Neural crest cell (in vitro differentiated cells): ENCODE measurements around the gene ZNF362. TPM values are rescaled to one million over a fixed set of nuclear protein-coding genes. Genes with fewer than 3 reads are reported as not detected.

Experiments
- DNase-seq: peaks from one replicate; pipeline ENCODE4 v3.0.0; 2021; ENCODE audit warnings: low read depth, mixed read lengths, low spot score
- H3K27ac Mint-ChIP-seq: one replicate; pipeline ENCODE4 v1.8.0; 2021; ENCODE audit warnings: mild to moderate bottlenecking, mixed read lengths; ENCODE audit not compliant: unreplicated experiment
- H3K27me3 Mint-ChIP-seq: 2 replicates; pipeline ENCODE4 v1.8.0; 2021; ENCODE audit warnings: low read depth, mild to moderate bottlenecking, mixed read lengths
- H3K36me3 Mint-ChIP-seq: 2 replicates; pipeline ENCODE4 v1.8.0; 2021; ENCODE audit warnings: low read depth, mild to moderate bottlenecking, mixed read lengths
- H3K4me1 Mint-ChIP-seq: 2 replicates; pipeline ENCODE4 v1.8.0; 2021; ENCODE audit warnings: mixed read lengths
- H3K4me3 Mint-ChIP-seq: one replicate; pipeline ENCODE4 v1.8.0; 2021; ENCODE audit warnings: mild to moderate bottlenecking, mixed read lengths
- H3K9me3 Mint-ChIP-seq: 2 replicates; pipeline ENCODE4 v1.8.0; 2021; ENCODE audit warnings: mixed read lengths
- CTCF ChIP-seq: fragments of 200-600 bp; sonication (generic); conservative IDR thresholded peaks from 2 replicates; pipeline ENCODE4 v1.5.0; 2021; ENCODE audit warnings: antibody characterized with exemption, mild to moderate bottlenecking
- total RNA-seq: library from RNA; stranded (reverse); gene quantifications from 2 replicates; pipeline ENCODE4 v1.2.1, GENCODE V29; 2021

Gene ZNF362
- total RNA-seq, 1 donor from 2014 or later: 56.3 TPM

GRCh38 chr1:33272930-33273329 lies 16.6 kb downstream of the ZNF362 start:
- TF ChIP-seq CTCF: no peak
- Mint-ChIP-seq H3K36me3 (peaks cover 8% of the 10 kb centered on the region), H3K27me3 (no peaks in the 10 kb centered on the region), H3K4me1 (peaks cover 14% of the 10 kb centered on the region), H3K27ac (peak overlapping the region; percentile 16), H3K9me3 (no peaks in the 10 kb centered on the region), H3K4me3 (no peak overlapping the region)
- no peak for DNase-seq

GRCh38 chr1:33273406-33273805 lies 17.1 kb downstream of the ZNF362 start:
- TF ChIP-seq CTCF: no peak
- Mint-ChIP-seq H3K36me3 (peaks cover 8% of the 10 kb centered on the region), H3K4me1 (peaks cover 9% of the 10 kb centered on the region), H3K4me3 (no peak overlapping the region), H3K27me3 (no peaks in the 10 kb centered on the region), H3K9me3 (no peaks in the 10 kb centered on the region), H3K27ac (peak overlapping the region; percentile 16)
- DNase-seq: no peak

- peaks cover 8% of the 10 kb centered on the region for H3K36me3 Mint-ChIP-seq
- no peak overlapping the region for H3K27ac Mint-ChIP-seq
- peaks cover 6% of the 10 kb centered on the region for H3K4me1 Mint-ChIP-seq
- H3K9me3 Mint-ChIP-seq: no peaks in the 10 kb centered on the region
- no peak for TF ChIP-seq CTCF
- no peak for DNase-seq
- H3K4me3 Mint-ChIP-seq: no peak overlapping the region
- no peaks in the 10 kb centered on the region for H3K27me3 Mint-ChIP-seq
Measured at GRCh38 chr1:33273961-33274371, 17.7 kb downstream of the ZNF362 start.

GRCh38 chr1:33274446-33274845 lies 18.2 kb downstream of the ZNF362 start:
- no peak overlapping the region for H3K27ac Mint-ChIP-seq
- no peak for DNase-seq
- H3K4me1 Mint-ChIP-seq: peaks cover 6% of the 10 kb centered on the region
- TF ChIP-seq CTCF: no peak
- no peak overlapping the region for H3K4me3 Mint-ChIP-seq
- H3K27me3 Mint-ChIP-seq: no peaks in the 10 kb centered on the region
- H3K9me3 Mint-ChIP-seq: no peaks in the 10 kb centered on the region
- H3K36me3 Mint-ChIP-seq: peaks cover 8% of the 10 kb centered on the region

- Mint-ChIP-seq H3K9me3 (no peaks in the 10 kb centered on the region), H3K4me3 (no peak overlapping the region), H3K4me1 (peaks cover 6% of the 10 kb centered on the region), H3K27ac (no peak overlapping the region), H3K36me3 (peaks cover 6% of the 10 kb centered on the region), H3K27me3 (no peaks in the 10 kb centered on the region)
- no peak for TF ChIP-seq CTCF
- no peak for DNase-seq
Measured at GRCh38 chr1:33275195-33275594, 18.9 kb downstream of the ZNF362 start.
